ENCODE results near the gene PNPLA2.

Gene PNPLA2

DNA sequence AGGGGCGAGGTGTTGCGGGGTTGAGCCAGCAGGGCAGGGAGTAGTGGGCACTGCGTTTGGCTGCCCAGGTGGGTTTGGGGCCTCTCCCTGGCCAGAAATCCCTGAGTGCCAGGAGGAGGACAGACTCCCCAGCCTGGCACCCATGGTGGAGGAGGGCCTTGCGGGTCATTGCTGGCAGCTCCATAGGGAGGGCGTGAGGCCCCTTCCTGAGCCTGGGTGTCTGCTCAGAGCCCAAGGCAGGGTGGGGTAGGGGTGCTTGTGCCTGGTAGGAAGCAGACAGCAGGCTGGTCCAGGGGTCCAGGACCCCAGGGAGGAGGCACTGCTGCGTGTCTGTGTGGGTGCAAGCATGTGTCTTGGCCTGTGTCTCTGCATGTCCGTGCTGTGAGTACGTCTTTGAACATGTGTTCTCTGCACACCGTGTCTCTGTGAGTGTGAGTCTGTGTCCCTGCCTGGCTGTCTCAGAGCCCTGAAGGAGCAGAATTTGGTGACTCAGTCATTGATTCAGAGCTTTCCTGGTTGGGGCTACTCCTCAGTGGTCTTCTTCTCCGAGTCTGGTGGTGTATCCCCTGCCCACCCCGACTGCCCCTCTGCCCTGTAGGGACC, 27.9 kb downstream of the PNPLA2 start:
- DNase-seq: no peak

DNA sequence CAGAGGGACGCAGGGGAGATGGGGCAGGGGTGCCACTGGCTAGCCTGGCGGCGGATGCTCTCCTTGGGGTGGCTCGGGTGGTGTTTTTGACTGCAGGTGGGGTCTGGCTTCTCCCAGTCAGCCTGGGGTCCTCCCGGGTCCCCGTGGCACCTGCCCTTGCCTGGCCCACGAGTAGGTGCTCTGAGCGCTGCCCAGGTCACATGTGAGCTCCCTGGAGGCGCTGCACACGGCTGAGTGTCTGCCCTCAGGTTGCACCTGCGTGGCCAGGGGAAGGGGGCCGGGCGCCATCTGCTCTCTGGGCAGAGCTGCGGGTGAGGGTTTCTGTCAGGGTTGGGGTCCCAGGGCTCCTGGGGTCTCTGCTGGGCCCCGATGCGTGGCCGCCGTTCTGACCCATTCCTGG, 29.2 kb downstream of the PNPLA2 start:
- DNase-seq: no peak

DNA sequence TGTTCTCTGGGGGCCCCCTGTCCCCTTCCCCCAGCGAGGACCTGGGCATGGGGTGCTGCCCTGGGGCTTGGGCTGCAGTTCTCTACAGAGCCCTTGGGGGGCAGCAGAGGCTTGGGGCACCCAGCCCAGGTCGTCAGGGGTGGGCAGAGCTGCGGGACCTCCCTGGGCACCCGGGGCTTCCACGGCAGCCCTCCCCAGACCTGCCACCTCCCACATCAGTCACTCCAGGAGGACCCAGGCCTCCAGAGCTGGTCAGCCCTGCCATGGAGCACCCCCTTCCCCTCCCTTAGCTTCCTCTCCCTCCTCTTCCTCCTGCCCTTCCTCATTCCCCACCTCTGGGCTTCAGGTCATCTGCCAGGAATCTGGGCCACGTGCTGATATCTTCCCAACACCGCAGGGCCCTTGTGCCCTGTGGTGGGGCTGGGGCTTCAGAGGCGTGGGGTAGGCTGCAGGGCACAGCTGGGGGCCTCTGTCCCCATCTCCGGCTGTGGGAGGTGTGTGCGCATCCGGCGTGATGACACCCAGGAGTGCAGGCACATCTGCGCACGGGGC, 29.7 kb downstream of the PNPLA2 start:
- peak; percentile 72 for DNase-seq

DNA sequence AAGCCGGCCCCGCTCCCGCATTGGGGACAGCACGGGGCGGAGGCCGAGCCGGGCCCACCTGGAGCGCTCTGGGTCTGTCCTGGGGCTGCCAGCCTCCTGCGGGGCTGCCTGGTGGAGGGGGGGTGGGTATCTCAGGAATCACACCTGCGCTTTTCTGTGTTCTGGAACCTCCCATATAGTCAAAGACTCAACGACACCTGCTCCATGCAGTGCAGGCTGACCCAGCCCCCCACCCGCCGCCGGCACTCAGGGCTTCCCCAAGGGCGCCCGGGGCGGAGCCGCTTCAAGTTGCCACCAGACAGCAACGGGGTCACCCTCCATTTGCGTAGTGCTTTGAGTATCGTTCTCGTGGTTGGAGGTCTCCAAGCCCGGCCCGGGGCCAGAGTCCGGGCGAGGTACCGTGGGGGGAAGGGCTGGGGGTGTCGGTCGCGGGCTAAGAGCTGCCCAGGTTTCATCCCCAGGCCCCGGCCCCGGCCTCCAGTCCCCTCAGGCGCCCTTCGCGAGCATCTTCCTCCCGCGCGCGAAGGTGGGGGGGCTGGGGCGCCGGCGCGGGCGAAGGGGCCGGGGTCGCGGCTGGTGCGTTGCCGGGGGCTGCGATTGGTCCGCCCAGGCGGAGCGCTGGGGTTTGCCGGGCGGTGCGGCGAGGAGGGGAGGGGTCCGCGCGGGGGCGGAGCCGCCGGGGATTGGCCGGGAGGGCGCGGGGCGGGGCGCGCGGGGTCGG, 30.6 kb downstream of the PNPLA2 start:
- DNase-seq: peak; percentile 63

DNA sequence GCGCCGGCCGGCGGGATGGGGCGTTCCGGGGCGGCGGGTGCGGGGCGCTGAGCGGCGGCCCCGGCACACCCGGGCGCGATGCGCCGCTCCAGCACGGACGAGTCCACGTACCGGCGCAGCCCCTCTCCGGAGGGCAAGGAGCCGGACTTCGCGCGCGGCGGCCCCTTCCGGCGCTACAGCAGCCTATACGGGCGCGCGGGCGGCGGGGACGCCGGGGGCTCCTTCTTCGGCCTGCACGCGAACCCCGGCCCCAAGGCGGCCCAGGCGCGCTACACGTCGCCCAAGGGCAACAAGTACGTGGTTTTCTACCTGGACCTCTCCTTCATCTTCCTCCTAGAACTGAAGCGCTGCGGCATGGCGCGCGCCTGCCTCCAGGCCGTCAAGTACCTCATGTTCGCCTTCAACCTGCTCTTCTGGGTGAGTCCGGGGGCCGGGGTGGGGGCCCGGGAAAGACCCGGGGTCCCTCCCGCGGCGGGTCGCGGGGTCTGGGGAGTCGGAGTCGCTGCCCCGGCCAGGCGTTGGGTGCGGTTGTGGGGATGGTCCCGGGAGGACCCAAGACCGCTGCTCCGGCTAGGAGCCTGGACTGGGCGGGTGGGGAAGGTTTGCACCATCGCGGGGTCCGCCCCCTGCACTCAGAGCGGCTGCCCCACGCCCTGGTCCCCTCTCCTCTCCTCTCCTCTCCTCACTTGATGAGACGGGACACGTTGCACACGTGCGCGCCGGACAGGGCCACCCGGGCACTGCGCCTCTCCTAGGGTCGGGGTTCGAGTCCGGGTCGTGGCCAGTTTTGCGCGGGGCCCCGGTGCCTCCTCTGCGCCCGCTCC, 31.4 kb downstream of the PNPLA2 start:
- DNase-seq: no peak

DNA sequence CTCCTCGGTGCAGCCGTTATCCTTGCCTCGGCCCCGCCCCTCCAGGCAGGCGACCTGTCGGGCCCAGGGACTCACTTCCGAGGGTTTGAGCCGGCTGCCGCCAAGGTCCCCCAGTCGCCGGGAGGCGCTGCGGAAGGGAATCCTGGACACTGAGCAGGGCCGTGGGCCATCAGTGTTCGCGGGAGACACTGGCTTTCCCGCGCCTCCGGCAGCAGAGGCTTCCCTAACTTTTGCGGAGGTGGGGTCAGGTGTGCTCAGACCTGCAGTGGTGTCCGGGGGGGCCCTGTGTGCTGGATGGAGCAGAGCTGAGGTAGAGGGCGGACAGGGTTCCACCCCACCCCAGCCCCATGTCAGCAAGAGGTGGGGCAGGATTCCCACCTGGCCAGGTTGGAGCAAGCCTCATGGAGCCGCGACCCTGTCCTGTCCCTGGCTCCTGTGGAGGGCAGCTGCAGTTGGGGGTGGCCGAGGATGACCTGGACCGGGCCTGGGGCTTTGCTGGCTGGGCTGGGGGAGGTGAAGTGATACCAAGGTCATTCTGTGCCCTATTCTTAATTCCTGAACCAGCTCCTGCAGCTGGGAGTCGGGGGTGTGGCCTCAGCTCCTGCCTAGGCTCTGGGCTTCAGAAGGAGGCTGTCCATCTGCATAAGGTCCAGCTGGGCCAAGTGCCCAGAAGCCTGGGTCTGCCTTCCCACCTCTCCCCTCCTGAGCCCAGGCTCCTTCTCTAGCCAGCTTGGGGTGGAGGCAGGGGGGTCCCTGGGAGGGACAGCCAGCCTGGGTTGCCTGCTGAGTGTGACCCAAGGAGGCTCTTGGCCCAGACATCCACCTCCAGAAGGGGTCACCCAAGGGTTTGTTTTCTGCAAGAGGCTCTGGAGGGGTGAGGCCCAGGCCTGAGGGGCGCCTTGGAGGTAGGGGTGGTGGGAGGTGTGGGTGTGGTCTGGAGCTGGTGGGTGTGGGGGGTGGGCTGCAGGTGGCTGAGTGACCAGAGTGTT, 32.4 kb downstream of the PNPLA2 start:
- DNase-seq: no peak

DNA sequence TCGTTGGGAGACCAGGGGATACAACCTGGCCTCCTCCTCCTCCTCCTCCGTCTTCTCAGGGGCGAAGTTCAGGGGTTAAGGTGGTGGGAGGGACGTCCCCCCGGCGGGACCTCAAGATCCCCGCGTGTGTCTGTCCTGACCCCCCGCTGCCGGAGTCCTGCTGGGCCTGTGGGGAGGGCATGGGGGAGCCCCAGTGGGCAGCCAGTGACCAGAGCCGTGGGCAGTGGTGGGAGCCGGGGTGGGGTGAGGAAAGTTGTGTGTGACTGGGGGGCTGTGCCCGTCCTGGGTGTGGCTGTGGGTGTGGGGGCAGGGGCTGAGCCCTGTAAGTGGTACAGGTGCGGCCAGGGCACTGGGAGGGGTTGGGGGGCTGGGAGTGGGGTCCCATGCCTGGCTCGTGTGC, 34.0 kb downstream of the PNPLA2 start:
- no peak for DNase-seq

DNA sequence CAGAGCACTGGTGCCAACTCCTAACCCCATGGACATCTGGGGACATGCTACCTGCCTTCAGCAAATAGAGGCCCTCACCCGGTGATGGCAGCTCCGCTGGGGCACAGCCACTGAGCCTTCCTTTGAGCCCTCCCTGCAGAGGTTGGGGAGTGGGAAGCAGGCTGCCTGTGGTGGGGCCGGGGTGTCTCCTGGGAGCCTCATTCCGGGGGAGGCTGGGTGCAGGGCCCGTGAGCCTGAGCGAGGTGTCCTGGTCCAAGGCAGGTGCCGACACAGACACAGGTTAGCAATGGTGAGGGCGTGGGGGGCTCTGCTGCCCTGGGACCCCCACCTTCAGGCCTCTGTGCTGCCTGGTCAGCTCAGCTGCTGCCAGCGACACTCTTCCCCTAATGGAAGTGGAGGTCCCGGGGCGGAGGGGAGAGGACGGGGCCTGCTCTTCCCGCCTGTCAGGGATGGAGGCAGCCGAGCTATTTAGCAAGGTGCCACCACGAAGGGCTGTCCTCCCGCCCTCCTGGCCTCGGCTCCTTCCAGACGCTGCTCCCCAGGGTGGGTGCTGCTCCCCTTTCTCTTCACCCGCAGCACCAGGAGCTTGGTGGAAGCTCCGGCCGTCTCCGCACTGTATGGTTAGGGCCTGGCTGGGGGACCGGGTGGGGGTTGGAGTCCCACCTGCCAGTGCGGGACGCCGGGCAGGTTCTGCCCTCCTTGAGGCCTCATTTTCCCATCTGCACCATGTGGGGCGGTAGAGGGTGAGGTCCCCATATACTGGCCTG, 35.2 kb downstream of the PNPLA2 start:
- no peak for DNase-seq

DNA sequence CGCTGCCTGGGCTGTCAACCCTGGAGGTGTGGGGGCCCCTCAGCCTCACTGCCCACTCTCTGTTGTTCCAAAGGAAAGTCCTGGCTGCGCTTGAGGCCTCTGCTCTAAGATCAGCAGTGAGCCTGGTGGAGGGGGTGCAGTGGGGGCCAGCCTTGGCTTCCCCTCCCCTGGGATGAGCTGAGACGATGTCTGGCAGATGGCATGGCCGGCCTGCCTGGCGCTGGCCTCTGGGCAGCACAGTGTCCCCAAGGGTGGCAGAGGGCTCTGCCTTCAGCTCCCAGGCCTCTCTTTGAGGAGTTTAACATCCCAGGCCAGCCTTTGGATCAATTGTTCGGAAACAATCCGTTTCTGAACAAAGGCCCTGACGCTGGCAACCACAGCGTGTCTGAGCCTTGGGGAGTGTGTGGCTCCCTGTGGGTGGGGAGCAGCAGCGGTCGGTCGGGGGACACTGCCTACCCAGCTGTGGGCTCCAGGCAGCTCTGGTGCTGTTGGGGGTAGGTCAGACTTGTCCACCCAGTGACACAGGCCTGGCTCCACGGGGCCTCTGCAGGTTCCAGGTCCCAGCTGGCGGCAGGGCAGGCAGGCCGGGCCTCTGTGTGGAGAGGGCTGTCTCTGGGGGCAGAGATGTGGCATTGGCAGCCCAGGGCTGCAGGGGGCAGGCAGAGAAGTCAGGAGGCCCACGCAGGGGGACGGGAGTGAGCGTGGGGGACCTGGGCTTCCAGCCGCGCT, 36.1 kb downstream of the PNPLA2 start:
- DNase-seq: no peak

DNA sequence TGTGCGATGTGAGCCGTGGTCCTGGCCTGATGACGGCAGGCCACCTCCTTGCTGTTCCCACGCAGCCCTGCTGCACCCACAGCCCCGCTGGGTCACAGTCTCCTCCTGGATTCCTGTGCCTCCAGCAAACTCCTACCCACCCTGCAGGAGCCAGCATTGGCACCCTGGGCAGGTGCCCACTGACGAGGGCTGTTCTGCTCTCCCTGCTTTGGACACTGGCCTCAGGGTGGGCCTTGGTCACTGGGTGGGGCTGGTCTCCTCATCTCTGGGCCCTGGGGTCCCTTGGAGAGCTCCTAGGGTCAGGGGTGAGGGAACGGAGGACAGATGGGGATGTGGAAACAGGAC, 36.6 kb downstream of the PNPLA2 start:
- no peak for DNase-seq

DNA sequence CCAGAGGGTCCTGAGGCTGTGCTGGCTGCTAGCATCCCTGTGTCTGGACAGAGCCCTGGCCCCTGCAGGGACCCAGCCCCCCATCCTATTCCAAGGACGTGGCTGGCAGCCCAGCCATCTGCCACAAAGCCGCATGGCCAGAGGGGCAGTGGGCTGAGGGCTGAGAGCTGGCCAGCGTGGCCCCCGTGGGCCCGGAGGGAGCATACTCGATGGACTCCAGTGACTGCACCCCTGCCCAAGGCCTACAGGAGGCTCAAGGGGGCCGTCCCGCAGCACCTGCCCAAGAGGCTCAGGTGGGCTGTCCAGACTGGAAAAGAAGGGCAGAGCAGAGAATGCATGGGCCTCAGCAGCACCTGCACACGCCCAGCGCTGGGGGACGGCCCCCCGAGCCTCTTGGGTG, 37.1 kb downstream of the PNPLA2 start:
- no peak for DNase-seq

DNA sequence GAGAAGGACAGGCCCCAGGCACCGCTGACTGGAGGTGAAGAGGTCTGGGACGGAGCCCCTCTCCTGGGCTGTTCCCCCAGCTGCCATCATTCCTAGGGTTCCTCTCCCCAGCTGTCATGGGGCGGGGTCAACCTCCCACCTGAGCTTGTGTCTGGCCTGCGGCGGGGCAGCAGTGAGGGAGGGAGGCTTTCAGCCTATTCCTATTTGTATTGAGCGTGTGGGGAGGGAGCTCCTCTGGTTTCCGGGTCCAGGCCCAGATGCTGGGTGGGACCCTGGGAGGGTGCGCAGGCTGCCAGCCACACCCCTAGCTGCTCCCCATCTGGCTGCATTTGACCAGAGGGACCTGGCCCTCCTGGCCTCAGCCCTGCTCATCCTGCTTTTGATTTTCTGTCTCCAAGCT, 37.7 kb downstream of the PNPLA2 start:
- DNase-seq: no peak

DNA sequence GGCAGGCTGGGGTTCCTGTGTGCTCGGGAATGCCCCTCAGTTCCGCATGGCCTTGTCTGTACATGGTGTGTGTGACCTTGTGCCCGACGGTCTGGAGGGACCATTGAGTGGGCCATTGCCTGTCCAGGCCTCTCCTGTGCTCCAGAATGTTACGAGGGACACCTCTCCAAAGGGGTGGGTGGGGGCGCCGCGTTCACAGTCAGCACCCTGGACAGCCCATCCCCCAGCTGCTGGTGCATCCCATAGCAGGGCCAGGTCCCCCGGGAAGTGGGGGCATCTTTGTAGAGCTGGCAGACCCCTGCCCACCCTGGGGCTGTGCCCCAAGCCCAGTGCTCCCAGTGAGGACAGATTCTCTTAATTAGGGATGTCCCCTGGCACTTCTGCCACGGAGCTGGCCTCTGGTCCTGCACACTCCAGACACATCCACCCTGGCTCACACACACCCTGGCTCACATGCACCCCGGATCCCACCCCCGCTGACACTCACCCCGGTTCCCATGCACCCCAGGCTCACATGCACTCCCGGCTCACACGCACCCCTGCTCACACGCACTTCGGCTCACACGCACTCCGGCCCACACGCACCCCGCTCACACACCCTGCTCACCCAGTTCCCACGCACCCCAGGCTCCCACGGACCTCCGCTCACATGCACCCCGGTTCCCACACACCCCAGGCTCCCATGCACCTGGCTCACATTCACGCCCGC, 39.5 kb downstream of the PNPLA2 start:
- DNase-seq: no peak

DNA sequence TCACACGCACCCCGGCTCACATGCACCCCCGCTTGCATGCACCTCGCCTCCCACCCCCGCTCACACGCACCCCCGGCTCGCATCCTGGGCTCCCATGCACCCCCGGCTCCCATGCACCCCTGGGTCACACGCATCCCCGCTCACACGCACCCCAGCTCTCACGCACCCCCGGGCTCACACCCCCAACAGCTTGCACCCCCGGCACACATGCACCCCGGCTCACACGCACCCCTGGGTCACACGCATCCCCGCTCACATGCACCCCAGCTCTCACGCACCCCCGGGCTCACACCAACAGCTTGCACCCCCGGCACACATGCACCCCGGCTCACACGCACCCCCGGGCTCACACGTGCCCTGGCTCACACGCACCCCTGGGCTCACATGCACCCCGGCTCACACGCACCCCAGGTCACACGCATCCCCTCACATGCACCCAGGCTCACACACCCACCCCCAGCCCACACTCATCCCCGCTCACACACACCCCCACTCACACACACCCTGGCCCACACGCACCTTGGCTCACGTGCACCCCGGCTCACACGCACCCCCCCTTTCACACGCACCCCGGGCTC, 40.1 kb downstream of the PNPLA2 start:
- DNase-seq: no peak

DNA sequence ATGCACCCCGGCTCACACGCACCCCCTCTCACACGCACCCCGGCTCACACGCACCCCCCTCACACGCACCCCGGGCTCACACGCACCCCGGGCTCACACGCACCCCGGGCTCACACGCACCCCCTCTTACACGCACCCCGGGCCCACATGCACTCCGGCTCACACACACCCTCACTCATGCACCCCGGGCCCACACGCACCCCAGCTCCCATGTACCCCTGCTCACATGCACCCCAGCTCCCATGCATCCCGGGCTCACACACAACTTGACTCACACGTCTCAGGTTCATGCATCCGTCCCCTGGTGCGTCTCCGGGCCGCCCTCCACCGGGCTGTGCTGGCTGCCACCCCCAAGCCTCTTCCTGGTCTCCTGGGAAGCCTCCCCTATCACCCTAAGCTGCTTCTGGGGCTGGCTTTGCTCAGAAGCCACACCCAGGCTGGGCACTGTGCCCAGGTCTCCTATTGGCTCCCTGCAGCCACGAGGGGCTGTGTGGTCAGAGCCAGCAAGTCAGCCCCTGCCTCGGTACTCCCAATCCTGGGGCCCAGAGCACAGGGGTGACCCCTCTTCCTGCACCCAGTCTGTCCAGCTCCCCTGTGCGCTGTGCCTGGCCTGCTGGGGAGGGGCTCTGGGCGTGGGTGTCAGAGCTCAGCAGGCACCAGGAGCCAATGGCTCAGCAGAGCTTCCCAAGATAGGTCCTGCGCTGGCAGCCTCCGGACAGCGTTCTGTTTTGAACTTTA, 40.8 kb downstream of the PNPLA2 start:
- no peak for DNase-seq

DNA sequence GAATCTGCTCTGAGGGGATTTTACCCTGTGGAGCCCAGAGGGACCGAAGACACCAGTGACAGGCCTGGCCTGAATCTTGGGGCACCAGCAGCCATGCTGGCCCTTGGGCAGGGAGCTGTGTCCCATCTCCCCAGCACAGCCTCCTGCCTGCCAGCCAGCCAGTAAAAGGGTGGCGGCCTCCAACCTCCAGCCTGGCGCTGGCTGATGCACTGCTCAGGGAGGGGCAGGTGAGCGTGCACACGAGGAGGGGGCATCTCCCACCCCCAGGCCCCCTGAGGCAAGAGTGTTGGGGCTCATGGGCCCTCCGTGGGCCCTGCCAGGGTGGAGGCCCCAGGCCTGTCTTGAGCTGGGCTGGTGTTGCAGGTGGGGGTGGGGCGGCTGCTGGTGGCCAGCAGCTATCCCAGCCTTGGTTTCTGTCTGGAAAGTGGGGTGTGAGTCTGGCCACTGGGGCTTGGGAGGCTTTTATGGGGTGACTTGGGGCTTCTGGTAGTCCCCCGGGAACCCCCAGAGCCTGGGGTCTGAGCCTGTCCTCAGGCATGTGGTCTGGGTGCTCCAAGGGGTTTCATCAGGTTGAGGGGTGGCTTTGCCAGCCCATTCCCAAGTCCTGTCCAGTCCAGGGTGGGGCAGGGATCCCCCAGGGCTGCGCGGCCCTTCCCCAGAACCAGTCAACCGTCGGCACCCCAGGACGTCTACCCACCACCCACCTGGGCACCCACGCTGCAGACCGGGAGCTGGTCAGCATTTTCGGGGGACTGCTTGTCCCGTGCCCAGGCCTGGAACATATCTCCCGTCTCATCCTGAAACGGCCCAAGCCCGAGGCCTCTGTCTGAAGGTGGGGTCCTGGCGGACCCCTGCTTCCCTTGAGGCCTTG, 41.8 kb downstream of the PNPLA2 start:
- DNase-seq: no peak

DNA sequence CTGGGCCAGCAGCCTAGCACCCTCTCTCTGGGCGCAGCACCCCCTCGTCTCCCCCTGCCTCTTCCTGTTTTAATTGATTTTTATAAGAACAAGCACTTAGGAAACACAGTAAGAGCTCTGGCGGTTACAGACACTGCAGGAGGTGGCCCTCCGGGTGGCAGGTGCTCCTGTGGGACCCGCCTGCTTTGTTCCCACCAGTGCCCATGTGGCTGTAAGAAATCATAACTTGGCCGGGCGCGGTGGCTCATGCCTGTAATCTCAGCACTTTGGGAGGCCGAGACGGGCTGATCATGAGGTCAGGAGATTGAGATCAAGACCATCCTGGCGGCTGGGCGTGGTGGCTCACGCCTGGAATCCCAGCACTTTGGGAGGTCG, 42.4 kb downstream of the PNPLA2 start:
- DNase-seq: no peak

DNA sequence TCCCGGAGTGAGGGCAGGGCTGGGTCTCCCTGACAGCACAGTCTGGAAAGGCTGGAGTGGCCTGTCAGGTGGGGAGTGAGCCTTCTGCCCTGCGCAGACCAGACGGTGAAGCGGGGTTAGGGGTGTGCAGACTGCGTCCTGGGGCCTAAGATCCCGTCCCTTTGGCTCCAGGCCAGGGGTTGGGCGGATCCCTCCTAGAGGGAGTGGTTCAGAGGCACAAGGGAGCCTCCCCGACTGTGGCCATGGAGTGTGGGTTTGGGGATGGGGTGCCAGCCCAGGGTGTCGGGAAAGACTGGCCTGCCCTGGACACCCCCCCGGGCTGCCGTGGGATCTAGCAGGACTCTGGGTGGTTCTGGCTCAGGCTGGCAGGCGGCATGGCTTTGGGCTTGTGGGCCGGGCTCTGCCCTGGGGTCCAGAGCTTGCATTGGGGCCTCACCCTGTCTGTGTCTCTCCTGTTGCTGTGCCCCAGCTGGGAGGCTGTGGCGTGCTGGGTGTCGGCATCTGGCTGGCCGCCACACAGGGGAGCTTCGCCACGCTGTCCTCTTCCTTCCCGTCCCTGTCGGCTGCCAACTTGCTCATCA, 43.5 kb downstream of the PNPLA2 start:
- no peak for DNase-seq
